HepG2 (cell line): Measurements from ENCODE around the gene MIDN. TPM values are rescaled to one million over a fixed set of nuclear protein-coding genes. Genes with fewer than 3 reads are reported as not detected.
A peak's percentile ranks its signal among the peaks of the same experiment; 100 is the strongest.

ENCODE experiments used
- BCL3 ChIP-seq: sonication (generic); formaldehyde crosslinking; IDR thresholded peaks from 2 replicates; pipeline ENCODE4 v1.5.1; 2020; ENCODE audit warnings: mild to moderate bottlenecking, missing genetic modification reagents, moderate library complexity
- CBFB ChIP-seq: sonication (generic); formaldehyde crosslinking; IDR thresholded peaks from 2 replicates; pipeline ENCODE4 v1.4.0; 2020; ENCODE audit warnings: missing genetic modification reagents
- CERS6 ChIP-seq: sonication (generic); formaldehyde crosslinking; IDR thresholded peaks from 2 replicates; pipeline ENCODE4 v1.5.0; 2020; ENCODE audit warnings: missing genetic modification reagents
- DRAP1 ChIP-seq: IDR thresholded peaks from 2 replicates; pipeline ENCODE4 v1.6.1; 2016; ENCODE audit warnings: missing genetic modification reagents, missing compliant biosample characterization
- EEA1 ChIP-seq: sonication (generic); formaldehyde crosslinking; IDR thresholded peaks from 2 replicates; pipeline ENCODE4 v1.5.1; 2020; ENCODE audit warnings: mild to moderate bottlenecking, missing genetic modification reagents, borderline replicate concordance
- EED ChIP-seq: sonication (generic); formaldehyde crosslinking; IDR thresholded peaks from 2 replicates; pipeline ENCODE4 v1.5.0; 2020; ENCODE audit warnings: mild to moderate bottlenecking, missing genetic modification reagents
- IKZF4 ChIP-seq: sonication (generic); formaldehyde crosslinking; IDR thresholded peaks from 2 replicates; pipeline ENCODE4 v1.5.1; 2020; ENCODE audit warnings: borderline replicate concordance, mild to moderate bottlenecking, low read depth, missing genetic modification reagents; ENCODE audit errors: not compliant biosample characterization
- KDM2A ChIP-seq: sonication (generic); formaldehyde crosslinking; IDR thresholded peaks from 2 replicates; pipeline ENCODE4 v1.4.0; 2020; ENCODE audit warnings: low read depth, missing genetic modification reagents, borderline replicate concordance
- MLX ChIP-seq: IDR thresholded peaks from 2 replicates; pipeline ENCODE4 v1.6.1; 2016
- MYC ChIP-seq: sonication (generic); formaldehyde crosslinking; IDR thresholded peaks from 2 replicates; pipeline ENCODE4 v1.9.0; 2021; ENCODE audit warnings: missing genetic modification reagents, borderline replicate concordance
- NFE2 ChIP-seq: sonication (generic); formaldehyde crosslinking; IDR thresholded peaks from 2 replicates; pipeline ENCODE4 v1.4.0; 2020; ENCODE audit warnings: missing genetic modification reagents
- SRSF9 ChIP-seq: fragments of 200-400 bp; formaldehyde crosslinking; IDR thresholded peaks from 2 replicates; pipeline ENCODE4 v1.6.1; 2018; ENCODE audit warnings: borderline replicate concordance, mild to moderate bottlenecking, low read depth, low read length; ENCODE audit not compliant: insufficient read depth, poor library complexity, severe bottlenecking
- TBX2 ChIP-seq: sonication (generic); formaldehyde crosslinking; IDR thresholded peaks from 2 replicates; pipeline ENCODE4 v1.5.0; 2020; ENCODE audit warnings: missing genetic modification reagents, mild to moderate bottlenecking, borderline replicate concordance
- TCF12 ChIP-seq, 2 experiments: fragments of 450-650 bp in 1 of 2; sonication (generic) in 1 of 2; formaldehyde crosslinking in 1 of 2; IDR thresholded peaks; 2 replicates each; pipeline versions ENCODE4 v1.6.1 to v1.8.0; 2017 to 2022; ENCODE audit warnings: antibody characterized with exemption in 1 of 2, mild to moderate bottlenecking in 1 of 2, missing genetic modification reagents in 1 of 2, moderate library complexity in 1 of 2
- THAP9 ChIP-seq: sonication (generic); formaldehyde crosslinking; IDR thresholded peaks from 2 replicates; pipeline ENCODE4; 2020; ENCODE audit warnings: missing genetic modification reagents, mild to moderate bottlenecking, borderline replicate concordance
- ZNF136 ChIP-seq: sonication (generic); formaldehyde crosslinking; IDR thresholded peaks from 2 replicates; pipeline ENCODE4 v1.8.1; 2022; ENCODE audit warnings: low read depth, mild to moderate bottlenecking, moderate library complexity, missing genetic modification reagents
- ZNF205 ChIP-seq: IDR thresholded peaks from 2 replicates; pipeline ENCODE4 v1.6.1; 2018; ENCODE audit warnings: missing biosample characterization, missing genetic modification reagents
- ZNF350 ChIP-seq: sonication (generic); formaldehyde crosslinking; IDR thresholded peaks from 2 replicates; pipeline ENCODE4 v1.4.0; 2020; ENCODE audit warnings: mild to moderate bottlenecking, low read depth, missing genetic modification reagents, borderline replicate concordance
- ZNF772 ChIP-seq: sonication (generic); formaldehyde crosslinking; IDR thresholded peaks from 2 replicates; pipeline ENCODE4 v1.5.0; 2020; ENCODE audit warnings: mild to moderate bottlenecking, missing genetic modification reagents
- ZZZ3 ChIP-seq: sonication (generic); formaldehyde crosslinking; IDR thresholded peaks from 2 replicates; pipeline ENCODE4 v1.4.0; 2020; ENCODE audit warnings: missing genetic modification reagents, mild to moderate bottlenecking, borderline replicate concordance
- polyA plus RNA-seq, 8 experiments: library from polyadenylated mRNA; depleted of rRNA in 3 of 8; stranded (reverse) in 7 of 8; unstranded in 1 of 8; fragments of >200 nt; fragmentation: Illumina TruSeq in 4 of 8; extraction: Trizol in 4 of 8; gene quantifications; 2 replicates each; pipeline versions ENCODE4 v1.2.1 to v1.2.3, GENCODE V29; 2011 to 2016; ENCODE audit warnings: low read depth in 4 of 8, missing spikeins in 1 of 8, mixed read lengths in 1 of 8; ENCODE audit not compliant: insufficient read depth in 1 of 8
- total RNA-seq, 5 experiments: library from RNA; depleted of rRNA; stranded (reverse); fragments of >200 nt; fragmentation: Illumina TruSeq; extraction: Trizol; gene quantifications; 2 replicates each; pipeline ENCODE4 v1.2.3, GENCODE V29; 2016; ENCODE audit warnings: low read depth in 1 of 5

Gene MIDN
- total and polyA plus RNA-seq, 2 of the 13 experiments (the other 11 are each of a cell fraction or from before 2014, with no cell fraction given) = 8.4 to 18.0 TPM

GRCh38 chr19:1266129-1266915 lies 17.9 kb downstream of the MIDN start (continued):
- TF ChIP-seq THAP9 (CRISPR knock-in tag) (peak; percentile 28; the same call in 1 of the 2 replicates), ZNF350 (CRISPR knock-in tag) (peak; percentile 55; the same call in 1 of the 2 replicates), SRSF9 (no peak), TCF12 (IDR thresholded peaks at IDR 0.05) (no peak), TCF12 (CRISPR knock-in tag; IDR thresholded peaks at IDR 0.05) (no peak; the same call in 1 of the 2 replicates), TBX2 (peak; percentile 64), DRAP1 (CRISPR knock-in tag) (peak; percentile 75), ZZZ3 (CRISPR knock-in tag) (0 out of 2 replicates have a peak, but pooled peaks have one; percentile 61), NFE2 (CRISPR knock-in tag) (no peak), MYC (CRISPR knock-in tag) (peak; percentile 42; the same call in 1 of the 2 replicates), EEA1 (CRISPR knock-in tag) (0 out of 2 replicates have a peak, but pooled peaks have one; percentile 30), ZNF136 (no peak), ZNF772 (CRISPR knock-in tag) (peak; percentile 53; the same call in 1 of the 2 replicates), CBFB (CRISPR knock-in tag) (0 out of 2 replicates have a peak, but pooled peaks have one; percentile 10), BCL3 (peak; percentile 68; the same call in 1 of the 2 replicates), IKZF4 (CRISPR knock-in tag) (no peak), KDM2A (CRISPR knock-in tag) (peak; percentile 51), EED (CRISPR knock-in tag) (peak; percentile 93), ZNF205 (CRISPR knock-in tag) (no peak), MLX (CRISPR knock-in tag) (0 out of 2 replicates have a peak, but pooled peaks have one; percentile 21), CERS6 (CRISPR knock-in tag) (no peak)
